OCI-LY3 (cell line): ENCODE measurements around the gene DUSP21.

Experiments
- H2AFZ ChIP-seq: fragments of 200-600, 300-600 bp; shearing (Covaris generic); 2 replicates; pipeline ENCODE4 v1.6.0; 2014; ENCODE audit warnings: antibody characterized with exemption, low read depth, low read length
- H3K27ac ChIP-seq: fragments of 200-600, 300-600 bp; sonication (generic); 2 replicates; pipeline ENCODE4 v1.5.1; 2014; ENCODE audit warnings: mild to moderate bottlenecking, low read length, moderate library complexity, mixed read lengths
- H3K27me3 ChIP-seq: fragments of 200-600, 300-600 bp; sonication (generic); 2 replicates; pipeline ENCODE4 v1.6.1; 2014; ENCODE audit warnings: low read depth, low read length, mixed read lengths
- H3K36me3 ChIP-seq: fragments of 200-600, 300-600 bp; sonication (generic); replicated peaks from 2 replicates; pipeline ENCODE3; 2014; ENCODE audit warnings: low read depth, low read length, mixed read lengths
- H3K4me1 ChIP-seq: fragments of 300-600, 200-600 bp; sonication (generic); 2 replicates; pipeline ENCODE4 v1.6.1; 2014; ENCODE audit warnings: low read length, mixed read lengths
- H3K4me2 ChIP-seq: fragments of 200-600, 300-600 bp; sonication (generic); 2 replicates; pipeline ENCODE4 v1.6.1; 2014; ENCODE audit warnings: low read length, mixed read lengths
- H3K4me3 ChIP-seq: fragments of 300-600, 200-600 bp; sonication (generic); 2 replicates; pipeline ENCODE4 v1.5.1; 2014; ENCODE audit warnings: antibody characterized with exemption, mild to moderate bottlenecking, low read length, moderate library complexity
- H3K79me2 ChIP-seq: fragments of 300-600, 200-600 bp; shearing (Covaris generic); 2 replicates; pipeline ENCODE4 v1.6.1; 2014; ENCODE audit warnings: mild to moderate bottlenecking, low read length, mixed read lengths
- H3K9ac ChIP-seq: fragments of 300-600, 200-600 bp; shearing (Covaris generic); 2 replicates; pipeline ENCODE4 v1.6.0; 2014; ENCODE audit warnings: mild to moderate bottlenecking, low read length, moderate library complexity
- H3K9me3 ChIP-seq: fragments of 200-600, 300-600 bp; shearing (Covaris generic); 2 replicates; pipeline ENCODE4 v1.6.1; 2014; ENCODE audit warnings: low read length, mixed read lengths; ENCODE audit not compliant: insufficient read depth
- H4K20me1 ChIP-seq: fragments of 200-600, 300-600 bp; sonication (generic); 2 replicates; pipeline ENCODE4 v1.6.1; 2016; ENCODE audit warnings: low read length, mixed read lengths; ENCODE audit not compliant: insufficient read depth
- EZH2phosphoT487 ChIP-seq: fragments of 200-600 bp; shearing (Covaris generic); IDR thresholded peaks from 2 replicates; pipeline ENCODE4 v1.6.1; 2018; ENCODE audit warnings: antibody characterized with exemption, mixed run types, low read depth
- TF ChIP-seq, protein P1 (sequence below): fragments of 200-600, 300-600 bp; sonication (generic); IDR thresholded peaks from 2 replicates; pipeline ENCODE4 v1.5.1; 2014; ENCODE audit warnings: antibody characterized with exemption, low read length, low read depth

DUSP21 gene

DNA sequence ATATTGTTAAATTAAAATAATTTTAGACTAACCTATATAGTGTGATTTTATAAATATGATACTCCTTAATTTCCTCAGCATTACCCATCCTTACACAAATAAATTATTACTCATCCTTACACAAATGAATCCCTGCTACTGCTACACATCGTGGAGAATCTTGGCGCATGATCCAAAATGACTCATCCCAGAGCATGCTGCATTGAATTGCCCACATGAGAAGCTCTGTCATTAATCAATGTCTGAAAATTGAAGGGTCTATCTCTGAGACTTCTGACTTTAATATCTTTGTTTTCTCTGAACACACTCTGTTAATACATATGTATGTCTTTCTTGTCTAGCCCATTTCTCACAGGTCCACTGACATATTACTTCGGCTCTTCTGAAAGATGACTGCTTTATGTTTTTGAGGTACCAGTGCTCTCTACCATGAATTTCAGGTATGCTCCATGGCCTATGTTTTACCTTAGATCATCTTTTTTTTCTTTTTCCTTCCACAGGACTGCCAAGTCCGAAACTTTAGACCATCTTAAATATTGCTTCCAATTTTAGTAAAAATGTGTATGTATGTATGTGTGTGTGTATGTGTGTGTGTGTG is 15.7 kb upstream of the DUSP21 start:
- no peaks in the 10 kb centered on the region for H4K20me1 ChIP-seq
- no peaks in the 10 kb centered on the region for H3K36me3 ChIP-seq
- H3K9ac ChIP-seq: no peak overlapping the region
- H3K9me3 ChIP-seq: no peaks in the 10 kb centered on the region
- no peak overlapping the region for H3K27ac ChIP-seq
- no peak for TF ChIP-seq EZH2phosphoT487
- TF ChIP-seq, protein P1, sequence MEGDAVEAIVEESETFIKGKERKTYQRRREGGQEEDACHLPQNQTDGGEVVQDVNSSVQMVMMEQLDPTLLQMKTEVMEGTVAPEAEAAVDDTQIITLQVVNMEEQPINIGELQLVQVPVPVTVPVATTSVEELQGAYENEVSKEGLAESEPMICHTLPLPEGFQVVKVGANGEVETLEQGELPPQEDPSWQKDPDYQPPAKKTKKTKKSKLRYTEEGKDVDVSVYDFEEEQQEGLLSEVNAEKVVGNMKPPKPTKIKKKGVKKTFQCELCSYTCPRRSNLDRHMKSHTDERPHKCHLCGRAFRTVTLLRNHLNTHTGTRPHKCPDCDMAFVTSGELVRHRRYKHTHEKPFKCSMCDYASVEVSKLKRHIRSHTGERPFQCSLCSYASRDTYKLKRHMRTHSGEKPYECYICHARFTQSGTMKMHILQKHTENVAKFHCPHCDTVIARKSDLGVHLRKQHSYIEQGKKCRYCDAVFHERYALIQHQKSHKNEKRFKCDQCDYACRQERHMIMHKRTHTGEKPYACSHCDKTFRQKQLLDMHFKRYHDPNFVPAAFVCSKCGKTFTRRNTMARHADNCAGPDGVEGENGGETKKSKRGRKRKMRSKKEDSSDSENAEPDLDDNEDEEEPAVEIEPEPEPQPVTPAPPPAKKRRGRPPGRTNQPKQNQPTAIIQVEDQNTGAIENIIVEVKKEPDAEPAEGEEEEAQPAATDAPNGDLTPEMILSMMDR: no peak
- H3K4me3 ChIP-seq: no peak overlapping the region
- no peak overlapping the region for H2AFZ ChIP-seq
- H3K4me1 ChIP-seq: no peaks in the 10 kb centered on the region
- no peaks in the 10 kb centered on the region for H3K27me3 ChIP-seq
- H3K4me2 ChIP-seq: no peak overlapping the region
- H3K79me2 ChIP-seq: no peaks in the 10 kb centered on the region

DNA sequence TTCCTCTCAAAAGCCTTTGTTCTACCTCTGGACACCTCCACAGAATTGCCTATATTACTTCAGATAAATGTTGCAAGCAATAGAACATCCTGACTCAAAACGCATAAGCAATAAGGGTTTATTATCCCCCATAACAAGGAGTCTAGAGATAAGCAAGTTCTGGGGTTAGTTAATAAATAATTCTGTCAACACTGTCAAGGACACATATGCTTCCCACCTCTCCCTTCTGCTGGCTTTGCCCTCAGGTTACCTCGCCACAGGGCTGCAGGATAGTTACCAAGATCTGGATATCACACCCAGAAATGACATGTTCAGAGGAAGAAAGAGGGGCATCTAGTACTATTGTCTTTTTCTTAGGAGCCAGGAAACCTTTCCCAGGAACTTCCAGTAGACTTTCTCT is 14.0 kb upstream of the DUSP21 start:
- no peak overlapping the region for H3K27ac ChIP-seq
- no peaks in the 10 kb centered on the region for H3K79me2 ChIP-seq
- H3K4me3 ChIP-seq: no peak overlapping the region
- H3K9ac ChIP-seq: no peak overlapping the region
- no peak overlapping the region for H2AFZ ChIP-seq
- no peak for TF ChIP-seq EZH2phosphoT487
- TF ChIP-seq, protein P1: no peak
- no peaks in the 10 kb centered on the region for H3K4me1 ChIP-seq
- no peaks in the 10 kb centered on the region for H3K9me3 ChIP-seq
- H3K4me2 ChIP-seq: no peak overlapping the region
- no peaks in the 10 kb centered on the region for H3K27me3 ChIP-seq
- H3K36me3 ChIP-seq: no peaks in the 10 kb centered on the region
- no peaks in the 10 kb centered on the region for H4K20me1 ChIP-seq

DNA sequence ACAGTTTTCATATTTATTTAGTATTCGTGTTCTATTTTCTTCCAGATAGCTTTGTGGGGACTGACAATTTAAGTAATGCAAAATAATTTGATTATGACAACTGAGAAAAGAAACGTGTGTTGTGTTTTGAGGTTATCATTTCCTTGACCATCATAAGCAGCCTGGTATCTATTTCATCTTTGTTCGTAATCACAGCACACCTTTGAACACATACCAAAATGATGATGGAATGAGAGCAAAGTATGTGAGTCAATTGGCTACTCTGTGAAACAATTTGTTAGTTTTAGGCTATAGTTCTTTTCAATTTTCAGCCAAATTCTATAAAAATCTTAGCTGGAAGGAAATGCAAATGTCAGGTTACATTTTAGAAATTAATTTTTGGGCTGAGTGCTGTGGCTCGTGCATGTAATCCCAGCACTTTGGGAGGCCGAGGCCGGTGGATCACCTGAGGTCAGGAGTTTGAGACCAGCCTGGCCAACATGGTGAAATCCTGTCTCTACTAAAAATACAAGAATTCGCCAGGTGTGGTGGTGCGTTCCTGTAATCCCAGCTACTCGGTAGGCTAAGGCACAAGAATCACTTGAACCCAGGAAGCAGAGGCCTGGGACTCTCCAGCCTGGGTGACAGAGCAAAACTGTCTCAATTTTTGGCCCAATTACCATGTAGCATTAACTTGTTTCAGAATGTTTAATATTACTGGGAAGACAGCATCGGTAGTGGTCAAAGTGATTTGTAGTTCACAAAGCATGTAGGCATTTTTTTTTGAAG is 1.1 kb upstream of the DUSP21 start:
- no peaks in the 10 kb centered on the region for H3K4me1 ChIP-seq
- TF ChIP-seq, protein P1: no peak
- no peak for TF ChIP-seq EZH2phosphoT487
- H3K9ac ChIP-seq: no peak overlapping the region
- no peak overlapping the region for H3K27ac ChIP-seq
- no peaks in the 10 kb centered on the region for H3K79me2 ChIP-seq
- no peaks in the 10 kb centered on the region for H3K36me3 ChIP-seq
- H3K4me2 ChIP-seq: no peak overlapping the region
- H3K27me3 ChIP-seq: no peaks in the 10 kb centered on the region
- H2AFZ ChIP-seq: no peak overlapping the region
- no peaks in the 10 kb centered on the region for H4K20me1 ChIP-seq
- no peak overlapping the region for H3K4me3 ChIP-seq
- H3K9me3 ChIP-seq: no peaks in the 10 kb centered on the region

DNA sequence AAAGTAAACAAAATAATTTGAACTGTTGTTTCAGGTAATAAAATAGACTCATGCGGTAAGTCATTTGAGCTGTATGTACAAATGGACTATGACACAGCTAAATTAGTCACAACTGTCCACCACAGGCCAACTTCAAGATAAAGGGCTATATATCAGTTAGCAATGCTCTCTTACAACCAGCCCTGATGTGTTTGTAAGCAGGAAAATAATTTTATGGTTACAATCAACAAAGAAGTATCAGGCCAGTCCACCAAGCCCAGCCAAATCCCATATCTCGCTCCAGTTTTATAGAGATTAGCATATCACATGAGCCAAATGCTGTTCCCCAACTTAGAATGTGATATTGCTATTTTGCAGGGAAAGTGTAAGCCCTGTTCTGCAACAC is 511 bp upstream of the DUSP21 start:
- Histone ChIP-seq H3K27me3 (no peaks in the 10 kb centered on the region), H3K9ac (no peak overlapping the region), H4K20me1 (no peaks in the 10 kb centered on the region), H3K4me3 (no peak overlapping the region), H3K4me2 (no peak overlapping the region), H3K9me3 (no peaks in the 10 kb centered on the region), H3K27ac (no peak overlapping the region), H3K4me1 (no peaks in the 10 kb centered on the region), H2AFZ (no peak overlapping the region), H3K79me2 (no peaks in the 10 kb centered on the region), H3K36me3 (no peaks in the 10 kb centered on the region)
- TF ChIP-seq EZH2phosphoT487: no peak
- TF ChIP-seq, protein P1: no peak
